Measurements from ENCODE around the gene ITGA1.
"Not testable (repeated sequence)": the region's sequence is repeated elsewhere in the genome, so short reads cannot be mapped to it uniquely, and the experiment has no call there.

ITGA1 gene

DNA sequence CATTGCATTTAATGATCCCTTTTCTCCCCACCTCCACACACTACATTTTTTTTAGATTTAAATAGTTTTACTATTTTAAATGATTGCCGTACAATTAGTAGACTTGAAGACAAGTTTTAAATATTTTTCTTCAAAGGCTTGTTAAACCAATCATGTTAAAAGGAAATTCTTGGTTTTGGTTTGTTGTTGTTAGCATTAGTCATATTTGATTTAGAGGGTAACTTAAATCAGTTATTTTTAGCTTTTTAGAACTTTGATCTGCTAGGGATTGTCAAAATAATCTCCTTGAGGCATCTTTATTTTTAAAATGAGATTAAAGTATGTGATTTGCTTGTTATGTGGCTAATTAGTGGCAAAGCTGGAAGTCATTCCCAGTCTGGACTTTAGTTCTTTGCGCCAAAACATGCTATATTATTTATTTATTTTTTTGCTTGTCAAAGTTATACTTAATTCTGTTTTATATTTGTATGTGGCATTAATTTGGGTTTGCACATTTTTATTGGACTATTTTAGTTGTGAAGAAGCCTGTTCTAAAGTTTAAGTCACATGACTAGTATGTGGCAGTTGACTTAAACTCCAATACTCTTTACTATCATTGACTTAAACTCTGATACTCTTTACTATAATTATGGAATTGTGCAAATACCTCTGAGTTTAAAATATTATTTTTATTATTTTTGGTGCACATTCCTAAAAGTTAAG is 14.7 kb downstream of the ITGA1 start:
- DNase-seq (ENCODE audit: low read depth): no peak

DNA sequence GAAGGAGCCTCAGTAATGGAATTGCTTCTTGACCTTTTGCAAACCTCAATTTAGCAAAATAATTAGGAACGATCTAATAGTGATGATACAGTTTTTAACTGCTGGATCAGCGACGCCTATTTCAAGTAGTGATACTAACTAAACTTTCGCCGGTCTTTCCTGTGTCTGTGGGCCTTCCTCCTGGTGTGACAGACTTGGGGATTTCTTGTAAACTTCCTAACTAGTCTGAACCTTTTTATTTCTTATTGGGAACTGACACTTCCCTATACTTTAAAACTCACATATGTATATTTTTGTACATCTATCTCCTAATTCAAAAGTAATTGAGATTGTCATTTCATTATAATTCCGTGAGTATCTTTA is 15.2 kb downstream of the ITGA1 start:
- DNase-seq (ENCODE audit: low read depth): no peak

DNA sequence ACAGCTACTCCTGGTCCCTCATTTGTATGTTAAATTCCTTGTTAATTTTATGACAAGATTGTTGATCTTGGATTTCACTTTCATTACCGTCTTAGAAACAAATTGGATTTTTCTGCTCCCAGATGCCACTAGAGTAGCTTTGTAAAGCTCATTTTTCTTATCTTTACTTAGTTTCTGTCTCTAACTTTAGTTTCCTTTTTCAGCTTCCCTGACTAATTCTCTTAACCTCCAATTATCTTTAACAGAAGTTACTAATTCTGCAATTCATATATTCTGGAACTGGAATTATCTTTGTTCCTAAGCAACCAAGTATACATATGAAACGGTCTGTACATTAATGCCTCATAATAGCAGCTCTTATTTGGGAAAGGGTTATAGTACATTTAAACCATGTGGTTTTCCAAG is 16.7 kb downstream of the ITGA1 start:
- DNase-seq (ENCODE audit: low read depth): no peak

DNA sequence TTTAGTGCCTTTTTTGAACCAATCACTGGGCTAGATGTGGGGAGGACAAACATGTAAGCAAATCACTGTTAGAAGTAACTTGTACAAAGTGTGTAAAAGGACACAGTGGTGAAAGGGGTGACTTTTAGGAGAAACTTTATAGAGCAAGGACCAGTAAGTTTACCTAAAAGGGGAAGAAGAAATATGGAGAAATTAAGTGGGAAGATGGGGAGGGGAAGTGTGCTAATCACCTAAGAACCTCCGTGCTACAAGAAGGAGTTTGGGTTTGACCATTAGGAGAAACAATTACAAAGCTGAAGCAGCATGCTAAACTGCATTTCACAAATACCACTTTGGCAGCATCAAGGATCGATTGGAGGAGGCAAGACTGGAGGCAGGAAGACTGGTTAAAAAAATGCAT is 17.3 kb downstream of the ITGA1 start:
- DNase-seq (ENCODE audit: low read depth): no peak

DNA sequence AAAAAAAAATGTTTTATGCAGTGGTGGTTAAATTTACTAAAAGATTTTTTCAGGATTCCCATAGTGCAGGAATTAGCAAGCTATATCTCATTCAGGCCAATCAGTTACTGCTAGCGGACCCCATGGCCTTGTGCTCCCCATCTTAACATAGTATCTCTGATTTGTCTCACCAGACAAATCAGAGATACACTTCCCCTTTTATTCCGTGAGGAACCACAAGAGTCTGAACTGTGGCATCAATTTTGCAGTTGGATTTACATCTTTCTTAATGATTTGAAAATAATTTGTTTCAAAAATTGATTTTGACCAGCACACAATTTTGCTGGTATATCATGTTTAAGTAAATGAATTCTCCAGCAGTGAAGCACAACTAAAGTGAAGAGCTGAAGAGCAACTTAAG is 17.9 kb downstream of the ITGA1 start:
- no peak for DNase-seq (ENCODE audit: low read depth)

DNA sequence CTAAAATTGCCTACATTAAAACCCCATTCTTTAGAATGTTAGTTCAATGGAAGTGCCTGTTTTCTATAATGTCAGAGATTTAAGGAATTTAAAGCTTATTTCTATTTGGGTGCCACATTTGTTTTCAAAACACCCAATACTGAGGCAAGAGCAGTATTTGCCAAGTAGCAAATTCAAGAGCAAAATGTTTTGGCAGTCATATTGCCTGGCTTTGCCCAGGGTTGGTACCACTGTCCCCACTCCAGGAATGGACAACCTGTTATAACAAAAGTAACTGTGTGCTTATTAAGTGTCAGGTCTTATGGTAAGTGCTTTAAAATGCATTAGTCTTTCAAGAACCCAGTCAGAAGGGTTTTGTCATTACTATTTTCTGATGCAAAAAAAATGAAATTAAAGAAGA is 19.3 kb downstream of the ITGA1 start:
- no peak for DNase-seq (ENCODE audit: low read depth)

DNA sequence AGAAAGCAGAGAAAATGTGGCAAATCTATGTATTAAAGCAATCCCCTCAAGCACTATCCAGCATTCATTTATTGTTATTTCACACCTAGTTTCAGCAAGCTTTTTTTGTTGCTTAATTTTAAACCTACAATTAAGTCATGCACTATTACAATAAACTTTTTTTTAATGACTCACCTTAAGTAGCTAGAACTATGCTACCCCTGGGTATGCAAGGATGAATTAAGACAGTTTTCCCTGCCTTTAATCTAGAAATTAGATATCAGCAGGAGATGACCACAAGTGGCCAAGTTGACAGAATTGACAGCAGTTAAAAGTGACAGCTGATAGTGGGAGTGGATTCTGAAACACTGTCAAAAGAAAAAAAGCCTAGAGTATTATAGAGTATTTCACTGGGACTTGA is 20.0 kb downstream of the ITGA1 start:
- no peak for DNase-seq (ENCODE audit: low read depth)

DNA sequence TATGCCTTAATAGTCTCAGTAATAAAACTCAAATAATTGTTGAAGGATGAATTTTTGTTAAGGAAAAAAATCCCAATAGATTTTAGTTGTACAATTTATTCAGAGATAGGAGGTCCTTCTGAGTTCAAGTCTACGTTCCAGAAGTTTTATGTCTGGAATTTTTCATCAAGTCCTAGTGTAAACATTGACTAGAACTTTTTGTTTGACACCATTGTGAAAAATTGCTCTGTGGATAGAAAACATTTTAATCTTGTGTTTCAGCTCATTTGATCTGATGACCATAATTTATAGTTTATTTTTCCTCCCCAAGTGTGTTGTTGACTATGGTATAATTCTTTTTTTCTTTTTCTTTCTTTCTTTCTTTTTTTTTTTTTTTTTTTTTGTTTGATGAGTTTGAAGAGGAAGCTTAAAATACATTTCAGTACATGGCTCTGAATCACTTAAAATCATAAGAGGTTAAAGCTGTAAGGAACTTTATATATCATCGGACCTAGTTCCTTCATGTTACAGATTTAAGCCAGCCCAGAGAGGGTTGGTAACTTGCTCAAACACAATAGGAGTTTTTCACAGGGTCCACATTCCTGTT is 20.7 kb downstream of the ITGA1 start:
- no peak for DNase-seq (ENCODE audit: low read depth)

DNA sequence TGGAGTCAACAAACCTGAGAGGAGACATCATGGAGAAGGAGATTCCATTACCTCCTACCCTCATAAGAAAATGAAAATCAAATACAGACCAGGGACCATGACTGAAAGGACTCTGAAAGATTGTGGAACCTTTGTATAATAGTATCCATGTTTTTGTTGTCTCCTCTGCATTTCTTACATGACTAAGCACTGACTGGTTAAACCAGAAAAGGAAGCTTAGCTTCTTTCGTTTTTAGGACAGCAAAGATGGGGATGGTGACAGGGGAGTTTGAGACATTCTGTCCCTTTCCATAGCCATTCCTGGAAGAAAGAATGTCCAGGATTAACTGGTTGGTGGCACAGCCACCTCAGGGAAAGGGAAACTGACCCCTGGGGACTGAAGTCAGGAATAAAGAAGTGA is 22.2 kb downstream of the ITGA1 start:
- DNase-seq (ENCODE audit: low read depth): no peak

DNA sequence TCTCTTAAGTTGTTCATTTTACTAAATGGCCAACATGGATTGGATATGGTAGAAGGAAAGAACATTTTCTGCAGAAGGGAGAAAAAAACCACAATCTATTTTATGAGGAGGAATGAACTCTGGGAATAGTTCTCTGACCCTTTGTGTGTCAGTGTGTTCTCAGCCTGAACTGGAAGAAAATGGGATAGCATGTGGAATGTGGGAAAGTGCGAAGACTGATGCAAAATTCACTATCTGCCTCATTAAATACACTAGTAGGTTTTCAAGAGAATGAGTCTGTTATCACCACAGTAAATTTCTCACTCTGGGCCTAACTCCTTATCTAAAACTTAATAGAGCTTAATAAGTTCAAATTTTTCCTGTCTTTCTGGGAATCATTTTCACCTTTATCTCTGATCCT is 22.7 kb downstream of the ITGA1 start:
- DNase-seq (ENCODE audit: low read depth): no peak

DNA sequence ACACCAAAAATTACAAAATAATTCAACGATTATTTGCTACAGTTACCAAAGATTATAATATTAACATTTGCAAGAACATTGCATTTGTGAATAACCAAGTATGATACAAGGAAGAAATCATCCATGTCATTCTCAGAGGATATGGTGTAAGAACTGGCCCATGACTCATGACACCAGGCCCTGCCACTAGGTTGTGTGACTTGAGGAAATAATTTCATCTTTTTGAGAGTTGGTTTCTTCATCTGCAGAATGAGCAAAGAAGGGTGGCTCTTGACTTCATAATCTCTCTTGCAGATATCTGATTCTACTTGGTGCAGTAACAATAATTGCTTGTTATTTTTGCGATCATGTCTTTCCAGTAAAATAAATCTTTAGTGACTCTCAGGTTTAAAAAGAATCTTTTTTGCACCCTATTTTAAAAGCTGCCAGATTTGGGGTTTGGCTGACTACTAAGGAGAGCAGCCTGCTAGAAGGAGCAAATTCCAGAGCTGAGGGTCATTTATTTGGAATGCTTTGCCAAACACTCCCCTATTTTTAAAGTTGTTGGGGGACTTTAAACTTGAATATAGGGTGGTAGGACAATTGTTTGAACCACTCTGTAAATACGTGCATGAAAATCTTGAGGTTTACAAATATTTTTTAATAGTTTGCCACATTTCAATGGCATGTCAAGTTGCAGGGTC is 23.5 kb downstream of the ITGA1 start:
- DNase-seq (ENCODE audit: low read depth): no peak

DNA sequence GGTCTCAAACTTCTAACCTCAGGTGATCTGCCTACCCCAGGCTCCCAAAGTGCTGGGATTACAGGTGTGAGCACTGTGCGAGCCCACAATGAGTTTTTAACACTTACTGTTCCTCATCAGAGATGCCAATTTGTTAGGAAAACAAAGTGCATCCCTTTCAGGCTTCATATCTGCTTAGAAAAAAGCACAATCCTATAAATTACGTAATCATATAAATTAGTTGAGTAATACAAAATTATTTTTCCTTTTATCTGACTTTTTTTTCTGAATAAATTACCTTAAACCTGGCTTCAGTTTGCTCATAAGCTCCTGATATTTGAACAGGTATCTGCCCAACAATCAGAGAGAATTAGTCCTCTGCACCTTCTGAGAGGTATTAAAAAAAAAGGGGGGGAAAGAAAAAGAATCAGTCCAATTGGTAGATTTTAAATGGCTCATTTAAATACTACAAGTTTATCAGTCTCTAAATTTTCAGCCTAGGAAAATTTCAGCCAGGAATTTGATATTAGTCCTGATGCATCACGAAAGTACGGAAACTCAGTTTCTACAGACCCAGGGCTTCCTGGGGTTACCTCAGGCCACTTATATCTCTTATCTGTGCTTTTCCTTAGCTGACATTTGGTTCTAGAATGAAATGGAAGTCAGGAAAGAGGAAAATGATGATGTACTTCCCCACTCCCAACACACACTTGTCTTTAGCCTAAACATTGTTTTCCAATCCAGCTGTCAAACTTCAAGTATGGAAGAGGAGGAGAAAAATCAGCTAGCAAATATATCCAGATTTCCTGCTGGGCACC is 26.8 kb downstream of the ITGA1 start:
- no peak for DNase-seq (ENCODE audit: low read depth)

DNA sequence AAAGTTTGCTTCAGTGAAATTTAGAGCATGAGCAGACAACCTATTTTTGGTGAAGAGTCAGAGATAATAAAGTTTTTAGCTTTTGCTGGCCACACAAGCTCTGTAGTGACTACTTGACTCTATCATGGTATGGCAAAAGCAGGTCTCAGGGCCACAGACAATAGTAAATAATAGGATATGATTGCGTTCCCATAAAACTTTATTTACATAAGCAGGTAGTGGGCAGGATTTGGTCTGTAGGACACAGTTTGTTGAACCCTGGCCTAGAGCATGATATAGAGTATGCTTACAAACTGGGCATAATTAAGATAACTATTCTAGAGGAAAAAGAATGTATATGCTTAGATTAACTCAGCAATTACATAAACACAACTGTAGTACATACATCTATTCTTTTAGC is 30.1 kb downstream of the ITGA1 start:
- DNase-seq (ENCODE audit: low read depth): no peak

DNA sequence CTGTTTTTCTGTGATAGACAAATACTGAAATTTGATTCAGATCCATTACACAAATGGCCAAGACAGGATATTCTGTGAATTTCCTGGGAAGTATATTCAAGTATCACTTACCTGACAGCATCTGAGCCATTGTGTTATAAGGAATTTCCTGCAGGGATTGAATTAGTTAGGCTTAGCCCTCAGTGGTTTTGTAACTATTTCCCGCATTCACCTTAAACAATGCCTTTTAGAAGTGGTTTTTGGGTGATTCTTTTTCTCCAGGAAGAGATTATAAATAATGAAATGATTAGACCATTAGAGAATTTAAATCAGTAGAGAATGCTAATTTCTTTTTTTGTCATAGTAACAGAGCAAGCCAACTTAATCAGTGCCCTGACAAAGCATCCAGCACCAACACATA is 30.6 kb downstream of the ITGA1 start:
- DNase-seq (ENCODE audit: low read depth): no peak

DNA sequence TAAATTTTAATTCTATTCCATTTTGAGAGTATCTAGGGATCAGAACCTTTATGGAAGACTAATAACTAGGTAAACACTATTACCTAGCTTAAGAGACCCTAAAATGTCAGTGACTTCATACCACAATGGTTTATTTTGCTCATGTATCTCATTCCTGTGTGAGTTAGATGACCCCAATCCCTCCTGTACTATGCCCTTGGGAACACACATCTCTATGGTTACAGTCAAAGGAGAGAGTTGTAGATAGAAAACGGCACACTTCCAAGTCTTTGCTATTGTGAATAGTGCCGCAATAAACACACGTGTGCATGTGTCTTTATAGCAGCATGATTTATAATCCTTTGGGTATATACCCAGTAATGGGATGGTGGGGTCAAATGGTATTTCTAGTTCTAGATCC is 31.1 kb downstream of the ITGA1 start:
- DNase-seq (ENCODE audit: low read depth): not testable (repeated sequence)

DNA sequence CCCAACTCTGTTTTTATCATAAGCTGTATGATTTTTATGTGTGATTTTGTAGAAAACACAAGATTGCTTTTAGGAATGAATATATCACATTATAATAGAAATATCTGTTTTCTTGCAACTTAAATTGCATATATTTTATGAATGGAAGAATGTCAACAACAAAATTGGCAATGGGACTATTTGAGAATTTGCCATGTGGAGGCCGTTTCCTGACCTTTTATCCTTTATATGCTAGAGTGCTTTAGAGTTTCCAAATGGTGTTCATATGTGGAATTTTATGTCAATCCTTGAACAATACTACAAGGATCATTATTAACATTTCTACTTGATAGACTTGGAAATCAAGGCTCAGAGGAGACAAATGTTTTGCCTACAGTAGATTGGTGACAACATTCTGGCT is 34.2 kb downstream of the ITGA1 start:
- no peak for DNase-seq (ENCODE audit: low read depth)

DNA sequence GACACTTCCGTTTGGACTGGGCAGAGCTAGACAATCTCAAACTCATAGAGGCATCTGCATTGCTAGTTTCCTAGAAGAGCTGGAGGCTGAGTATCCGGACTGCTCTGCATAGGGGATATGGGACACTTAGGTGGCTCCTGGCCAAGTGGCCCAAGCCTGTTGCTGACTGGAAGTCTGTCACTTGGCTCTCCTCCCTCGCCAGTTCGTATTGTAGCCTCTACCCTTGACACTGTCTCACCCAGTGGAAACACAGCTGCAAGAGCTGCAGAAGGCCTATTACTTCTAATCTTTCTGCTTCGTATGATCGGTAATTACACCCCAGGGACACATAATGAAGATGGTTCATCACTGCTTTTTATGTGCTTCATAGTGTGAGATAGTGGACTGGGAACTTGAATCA is 34.7 kb downstream of the ITGA1 start:
- no peak for DNase-seq (ENCODE audit: low read depth)

DNA sequence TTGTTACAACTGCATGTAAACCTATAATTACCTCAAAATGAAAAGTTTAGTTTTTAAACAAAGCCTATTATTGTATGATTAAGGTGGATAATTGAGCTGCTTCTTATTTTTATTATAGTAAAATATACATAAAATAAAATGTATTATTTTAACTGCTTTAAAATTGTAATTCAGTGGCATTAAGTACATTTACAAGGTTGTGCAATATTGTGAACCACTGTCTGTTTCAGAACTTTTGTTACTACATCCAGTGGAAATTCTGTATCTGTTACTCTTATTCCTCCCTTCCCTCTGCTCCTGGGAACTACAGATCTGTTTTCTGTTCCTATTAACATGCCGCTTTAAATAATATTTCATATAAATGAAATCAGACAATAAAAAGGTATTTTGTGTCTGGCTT is 37.1 kb downstream of the ITGA1 start:
- DNase-seq (ENCODE audit: low read depth): no peak

DNA sequence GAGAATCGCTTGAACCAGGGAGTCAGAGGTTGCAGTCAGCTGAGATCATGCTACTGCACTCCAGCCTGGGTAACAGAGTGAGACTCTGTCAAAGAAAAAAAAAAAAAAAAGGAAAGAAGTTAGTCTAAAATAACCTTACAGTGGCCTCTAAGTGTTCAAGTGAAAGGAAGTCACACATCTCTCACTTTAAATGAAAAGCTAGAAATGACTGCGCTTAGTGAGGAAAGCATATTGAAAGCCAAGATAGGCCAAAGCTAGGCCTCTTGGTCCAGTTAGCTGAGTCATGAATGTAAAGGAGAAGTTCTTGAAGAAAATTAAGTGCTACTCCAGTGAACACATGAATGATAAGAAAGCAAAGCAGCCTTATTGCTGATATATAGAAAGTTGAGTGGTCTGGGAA is 38.1 kb downstream of the ITGA1 start:
- DNase-seq (ENCODE audit: low read depth): no peak

DNA sequence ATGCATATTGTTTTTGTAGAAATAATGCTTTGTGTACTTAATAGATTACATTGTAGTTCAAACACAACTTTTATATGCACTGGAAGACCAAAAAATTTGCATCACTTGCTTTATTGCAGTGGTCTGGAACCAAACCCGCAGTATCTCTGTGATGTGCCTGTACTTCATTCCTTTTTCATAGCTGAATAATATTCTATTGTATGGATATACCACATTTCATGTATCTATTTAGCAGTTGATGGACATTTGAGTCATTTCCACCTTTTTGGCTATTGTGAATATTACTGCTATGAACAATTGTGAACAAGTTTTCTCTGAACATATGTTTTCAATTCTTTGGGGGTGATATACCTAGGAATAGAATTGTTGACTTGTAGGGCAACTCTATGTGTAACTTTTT is 40.1 kb downstream of the ITGA1 start:
- DNase-seq (ENCODE audit: low read depth): no peak

DNA sequence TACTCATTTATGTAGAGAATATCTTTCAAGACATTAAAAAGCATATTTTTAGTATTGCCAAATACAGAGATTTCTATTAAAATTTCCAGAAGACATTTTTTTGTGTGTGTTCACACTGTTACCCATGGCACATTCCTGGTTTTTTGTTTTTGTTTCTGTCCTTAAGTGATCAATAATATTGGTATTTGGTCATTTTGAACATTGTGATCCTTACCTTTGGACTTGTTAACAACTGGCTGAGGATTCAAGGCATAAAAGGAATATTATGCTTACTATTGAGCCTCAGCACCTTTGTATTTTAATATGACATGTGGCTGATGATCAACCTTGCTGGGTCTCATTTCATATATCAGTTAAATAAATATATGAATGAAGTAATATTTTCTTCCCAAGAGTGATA is 41.9 kb downstream of the ITGA1 start:
- no peak for DNase-seq (ENCODE audit: low read depth)

DNA sequence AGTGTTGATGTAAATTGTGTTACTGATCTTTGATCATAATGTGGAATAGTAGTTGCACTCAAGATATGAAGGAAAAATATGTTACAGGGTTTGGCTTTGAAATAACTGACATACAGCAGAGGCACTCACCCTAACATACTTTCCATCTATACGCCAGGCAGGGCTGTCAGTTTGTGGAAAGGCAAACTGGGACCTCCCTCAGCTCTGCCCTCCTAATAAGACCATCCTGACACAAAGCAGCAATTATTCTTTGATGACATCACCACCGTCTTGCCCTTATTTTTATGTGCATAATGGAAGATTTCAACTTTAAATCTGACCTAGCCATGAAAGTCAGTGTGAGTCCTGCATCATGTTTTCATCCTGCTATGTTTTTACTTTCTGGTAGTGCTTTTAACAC is 42.9 kb downstream of the ITGA1 start:
- DNase-seq (ENCODE audit: low read depth): no peak

Data from stimulated activated CD8-positive, alpha-beta memory T cell treated with anti-CD3 and anti-CD28 coated beads, Interleukin-15, amount 100 ng/mL, for 24 hours (primary cell).